Natural killer cell (primary cell): ENCODE measurements around the gene ZNF358. TPM values are rescaled to one million over a fixed set of nuclear protein-coding genes. Genes with fewer than 3 reads are reported as not detected.

Experiments
- ATAC-seq, 3 donors: fragments of 150-1000 bp in 2 of 3; fragments of 200-7000 bp in 1 of 3; cut with Tn5 transposase; 1 replicate in 1 of 3; 2 replicates in 2 of 3; pipeline ENCODE4 v1.10.0; 2021; ENCODE audit warnings: mild to moderate bottlenecking in 2 of 3, moderate library complexity in 2 of 3
- DNase-seq, 2 donors: peaks; one replicate each; pipeline versions ENCODE4 v3.0.0 to v3.0.0-alpha.2; 2013 to 2021; ENCODE audit warnings: mixed read lengths in 1 of 2
- H3K27ac ChIP-seq: one replicate; pipeline ENCODE4 v1.5.1; 2013; ENCODE audit warnings: mild to moderate bottlenecking, low read length
- H3K27me3 ChIP-seq: one replicate; pipeline ENCODE4 v1.6.1; 2013; ENCODE audit warnings: low read length; ENCODE audit not compliant: control insufficient read depth, insufficient read depth
- H3K36me3 ChIP-seq: one replicate; pipeline ENCODE4 v1.6.1; 2013; ENCODE audit warnings: low read length; ENCODE audit not compliant: control insufficient read depth, insufficient read depth
- H3K4me1 ChIP-seq: one replicate; pipeline ENCODE4 v1.6.1; 2013; ENCODE audit warnings: low read length; ENCODE audit not compliant: control insufficient read depth, insufficient read depth
- H3K4me3 ChIP-seq: one replicate; pipeline ENCODE4 v1.5.1; 2013; ENCODE audit warnings: low read length
- H3K9me3 ChIP-seq: one replicate; pipeline ENCODE4 v1.6.1; 2013; ENCODE audit warnings: low read length; ENCODE audit not compliant: control insufficient read depth, insufficient read depth
- H3K27ac Mint-ChIP-seq, 2 donors: one replicate each; pipeline ENCODE4 v1.8.0; 2022; ENCODE audit warnings: mild to moderate bottlenecking in 2 of 2, mixed read lengths in 2 of 2, moderate library complexity in 1 of 2
- H3K27me3 Mint-ChIP-seq, 2 donors: one replicate each; pipeline ENCODE4 v1.8.0; 2022; ENCODE audit warnings: low read depth in 2 of 2, mixed read lengths in 2 of 2
- H3K36me3 Mint-ChIP-seq: one replicate; pipeline ENCODE4 v1.8.0; 2022; ENCODE audit warnings: mixed read lengths
- H3K4me1 Mint-ChIP-seq, 2 donors: one replicate each; pipeline ENCODE4 v1.8.0; 2022; ENCODE audit warnings: mixed read lengths in 2 of 2
- H3K4me3 Mint-ChIP-seq: one replicate; pipeline ENCODE4 v1.8.0; 2022; ENCODE audit warnings: mild to moderate bottlenecking, moderate library complexity, mixed read lengths
- H3K9me3 Mint-ChIP-seq, 2 donors: one replicate each; pipeline ENCODE4 v1.8.0; 2022; ENCODE audit warnings: mixed read lengths in 2 of 2
- WGBS: methylation state at CpG from one replicate; pipeline ENCODE4 v1.1.7; 2013; ENCODE audit warnings: missing lambda C conversion rate; ENCODE audit not compliant: insufficient coverage; 5-methylcytosine and 5-hydroxymethylcytosine counted together
- intact Hi-C: fragments of 100-400 bp; cut with micrococcal nuclease; formaldehyde crosslinking; loops from one replicate; pipeline ENCODE4 v1.14.2; 2022
- total RNA-seq, 4 donors: library from RNA; stranded (reverse); fragments of 120-200 nt in 1 of 4; gene quantifications; one replicate each; pipeline versions ENCODE4 v1.2.3 to v1.2.4, GENCODE V29; 2013 to 2022
- TF ChIP-seq, protein P1 (sequence below): fragments of 200-600 bp; IDR thresholded peaks from one replicate; pipeline ENCODE4 v1.8.0; 2022; ENCODE audit warnings: antibody characterized with exemption

ZNF358 gene
- total RNA-seq, 3 donors from 2014 or later (not counting 1 experiment from before 2014, with no cell fraction given): 9.8 to 11.6 (median 10.9) TPM

GRCh38 chr19:7469669-7470285 lies 46.1 kb upstream of the ZNF358 start:
- Mint-ChIP-seq H3K36me3 (no peaks in the 10 kb centered on the region), H3K27ac (no peak overlapping the region), H3K9me3 (no peaks in the 10 kb centered on the region), H3K4me3 (no peak overlapping the region), H3K4me1 (no peaks in the 10 kb centered on the region), H3K27me3 (no peaks in the 10 kb centered on the region)
- Histone ChIP-seq H3K27me3 (no peaks in the 10 kb centered on the region), H3K4me1 (peaks cover 9% of the 10 kb centered on the region), H3K4me3 (no peak overlapping the region), H3K27ac (no peak overlapping the region), H3K36me3 (peaks cover 62% of the 10 kb centered on the region), H3K9me3 (no peaks in the 10 kb centered on the region)
- ATAC-seq (no peak), DNase-seq (no peak)
- TF ChIP-seq, protein P1, sequence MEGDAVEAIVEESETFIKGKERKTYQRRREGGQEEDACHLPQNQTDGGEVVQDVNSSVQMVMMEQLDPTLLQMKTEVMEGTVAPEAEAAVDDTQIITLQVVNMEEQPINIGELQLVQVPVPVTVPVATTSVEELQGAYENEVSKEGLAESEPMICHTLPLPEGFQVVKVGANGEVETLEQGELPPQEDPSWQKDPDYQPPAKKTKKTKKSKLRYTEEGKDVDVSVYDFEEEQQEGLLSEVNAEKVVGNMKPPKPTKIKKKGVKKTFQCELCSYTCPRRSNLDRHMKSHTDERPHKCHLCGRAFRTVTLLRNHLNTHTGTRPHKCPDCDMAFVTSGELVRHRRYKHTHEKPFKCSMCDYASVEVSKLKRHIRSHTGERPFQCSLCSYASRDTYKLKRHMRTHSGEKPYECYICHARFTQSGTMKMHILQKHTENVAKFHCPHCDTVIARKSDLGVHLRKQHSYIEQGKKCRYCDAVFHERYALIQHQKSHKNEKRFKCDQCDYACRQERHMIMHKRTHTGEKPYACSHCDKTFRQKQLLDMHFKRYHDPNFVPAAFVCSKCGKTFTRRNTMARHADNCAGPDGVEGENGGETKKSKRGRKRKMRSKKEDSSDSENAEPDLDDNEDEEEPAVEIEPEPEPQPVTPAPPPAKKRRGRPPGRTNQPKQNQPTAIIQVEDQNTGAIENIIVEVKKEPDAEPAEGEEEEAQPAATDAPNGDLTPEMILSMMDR: no peak
- intact Hi-C loops: no loop called here
- 96% methylated on average over 31 of the region's 31 CpGs for WGBS

- Mint-ChIP-seq H3K4me3 (no peak overlapping the region), H3K9me3 (no peaks in the 10 kb centered on the region), H3K36me3 (no peaks in the 10 kb centered on the region), H3K4me1 (no peaks in the 10 kb centered on the region), H3K27me3 (no peaks in the 10 kb centered on the region), H3K27ac (no peak overlapping the region)
- Histone ChIP-seq H3K9me3 (no peaks in the 10 kb centered on the region), H3K4me1 (peaks cover 9% of the 10 kb centered on the region), H3K4me3 (no peak overlapping the region), H3K36me3 (peaks cover 52% of the 10 kb centered on the region), H3K27me3 (no peaks in the 10 kb centered on the region), H3K27ac (no peak overlapping the region)
- TF ChIP-seq, protein P1: no peak
- no peak for DNase-seq
- 96% methylated on average over 31 of the region's 31 CpGs for WGBS
- intact Hi-C loops: no loop called here
- ATAC-seq: no peak
Observed at GRCh38 chr19:7470540-7471305, 45.2 kb upstream of the ZNF358 start.

DNA sequence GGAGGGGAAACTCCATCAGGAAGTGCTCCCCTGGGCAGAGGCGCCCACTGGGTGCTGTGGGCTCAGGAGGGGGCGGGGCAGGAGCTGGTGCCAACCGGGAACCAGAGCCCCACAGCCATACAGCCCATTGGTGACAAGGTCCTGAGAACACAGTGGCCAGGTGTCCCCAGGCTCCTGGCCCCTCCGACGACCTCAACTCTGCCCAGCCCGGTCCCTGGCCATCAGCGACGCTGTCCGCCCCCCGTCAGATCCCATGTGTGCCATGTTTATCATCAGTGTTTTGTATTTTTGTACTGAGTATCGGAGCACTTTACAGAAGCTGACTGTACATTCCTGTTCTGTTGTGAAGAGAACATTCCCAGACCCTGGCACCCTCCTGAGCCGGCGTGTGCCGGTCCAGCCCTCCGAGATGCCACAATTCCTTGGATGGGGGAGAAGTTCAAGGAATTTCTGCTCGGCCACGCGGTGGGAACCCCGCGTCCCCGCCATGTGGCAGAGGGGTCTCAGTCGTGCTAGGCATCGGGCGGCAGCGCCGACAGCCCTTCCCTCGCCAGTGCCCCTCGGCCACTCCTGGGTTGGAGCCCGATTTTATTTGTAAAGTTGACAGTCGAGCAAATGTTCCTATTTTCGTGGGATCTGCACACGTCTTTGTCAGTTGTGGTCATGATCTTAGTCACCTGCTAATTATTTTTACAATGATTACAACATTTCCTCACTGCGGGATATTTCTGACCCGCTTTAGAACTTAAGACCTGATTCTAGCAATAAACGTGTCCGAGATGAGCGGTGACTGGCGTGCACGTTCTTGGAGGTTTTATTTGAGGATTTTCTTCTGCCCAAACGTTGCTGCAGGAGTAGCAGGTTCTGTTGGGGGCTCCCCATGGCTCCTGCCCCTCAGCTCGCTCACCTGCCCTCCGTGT lies 43.9 kb upstream of the ZNF358 start:
- H3K4me1 ChIP-seq: peaks cover 9% of the 10 kb centered on the region
- no peaks in the 10 kb centered on the region for H3K9me3 ChIP-seq
- H3K4me3 ChIP-seq: no peak overlapping the region
- H3K27me3 ChIP-seq: no peaks in the 10 kb centered on the region
- intact Hi-C loops: no loop called here
- 90% methylated on average over 42 of the region's 42 CpGs for WGBS
- no peaks in the 10 kb centered on the region for H3K27me3 Mint-ChIP-seq
- no peak for DNase-seq
- TF ChIP-seq, protein P1: no peak
- H3K27ac Mint-ChIP-seq: no peak overlapping the region
- H3K9me3 Mint-ChIP-seq: no peaks in the 10 kb centered on the region
- H3K36me3 ChIP-seq: peaks cover 45% of the 10 kb centered on the region
- H3K4me3 Mint-ChIP-seq: no peak overlapping the region
- no peaks in the 10 kb centered on the region for H3K4me1 Mint-ChIP-seq
- H3K27ac ChIP-seq: no peak overlapping the region
- no peak for ATAC-seq
- no peaks in the 10 kb centered on the region for H3K36me3 Mint-ChIP-seq
